MM.1S (cell line): ENCODE results near the gene ZFP28.
A peak's percentile ranks its signal among the peaks of the same experiment; 100 is the strongest.

ENCODE experiments used
- DNase-seq: peaks from one replicate; pipeline ENCODE4 v3.0.0-alpha.2; 2015
- H2AFZ ChIP-seq: fragments of 300-600 bp; sonication (generic); 2 replicates; pipeline ENCODE4 v1.6.0; 2016; ENCODE audit warnings: antibody characterized with exemption, low read length
- H3F3A ChIP-seq: fragments of 300-600 bp; sonication (generic); 2 replicates; pipeline ENCODE4 v1.6.1; 2016; ENCODE audit warnings: mild to moderate bottlenecking, antibody characterized with exemption, low read length, moderate library complexity, mixed read lengths; ENCODE audit not compliant: insufficient read depth
- H3K27ac ChIP-seq: fragments of 300-600 bp; sonication (generic); 2 replicates; pipeline ENCODE4 v1.5.1; 2016; ENCODE audit warnings: mild to moderate bottlenecking, low read length
- H3K27me3 ChIP-seq: fragments of 300-600 bp; sonication (generic); replicated peaks from 2 replicates; pipeline ENCODE4 v1.6.0; 2016; ENCODE audit warnings: low read length; ENCODE audit not compliant: insufficient read depth
- H3K36me3 ChIP-seq: fragments of 300-600 bp; sonication (generic); replicated peaks from 2 replicates; pipeline ENCODE4 v1.6.1; 2016; ENCODE audit warnings: mild to moderate bottlenecking, low read length, mixed read lengths; ENCODE audit not compliant: insufficient read depth
- H3K4me1 ChIP-seq: fragments of 300-600 bp; sonication (generic); 2 replicates; pipeline ENCODE4 v1.6.1; 2016; ENCODE audit warnings: low read length, mixed read lengths
- H3K4me2 ChIP-seq: fragments of 300-600 bp; sonication (generic); 2 replicates; pipeline ENCODE4 v1.6.0; 2016; ENCODE audit warnings: low read depth, low read length
- H3K4me3 ChIP-seq: fragments of 300-600 bp; sonication (generic); 2 replicates; pipeline ENCODE4 v1.5.1; 2016; ENCODE audit warnings: low read length, mixed read lengths
- H3K79me2 ChIP-seq: fragments of 300-600 bp; sonication (generic); 2 replicates; pipeline ENCODE4 v1.6.1; 2016; ENCODE audit warnings: mixed run types, low read length, mixed read lengths
- H3K9ac ChIP-seq: fragments of 300-600 bp; sonication (generic); 2 replicates; pipeline ENCODE4 v1.6.1; 2016; ENCODE audit warnings: low read length, mixed read lengths
- H3K9me2 ChIP-seq: fragments of 300-600 bp; sonication (generic); replicated peaks from 2 replicates; pipeline ENCODE4 v1.6.1; 2016; ENCODE audit warnings: mild to moderate bottlenecking, low read length, mixed read lengths; ENCODE audit not compliant: insufficient read depth
- H3K9me3 ChIP-seq: fragments of 300-600 bp; sonication (generic); replicated peaks from 2 replicates; pipeline ENCODE4 v1.6.1; 2016; ENCODE audit warnings: mild to moderate bottlenecking, low read length, mixed read lengths; ENCODE audit not compliant: insufficient read depth
- H4K20me1 ChIP-seq: fragments of 300-600 bp; sonication (generic); 2 replicates; pipeline ENCODE4 v1.6.1; 2016; ENCODE audit warnings: mild to moderate bottlenecking, low read length, moderate library complexity, mixed read lengths; ENCODE audit not compliant: insufficient read depth
- CTCF ChIP-seq: fragments of 300-600 bp; sonication (generic); IDR thresholded peaks from 2 replicates; pipeline ENCODE4 v1.5.1; 2016; ENCODE audit warnings: antibody characterized with exemption, low read length, mixed read lengths
- EZH2 ChIP-seq: fragments of 300-600 bp; sonication (generic); optimal IDR thresholded peaks from 2 replicates; pipeline ENCODE3; 2017; ENCODE audit warnings: low read depth, mild to moderate bottlenecking, antibody characterized with exemption, low read length, mixed read lengths
- EZH2phosphoT487 ChIP-seq: fragments of 300-600 bp; sonication (generic); IDR thresholded peaks from 2 replicates; pipeline ENCODE4 v1.6.1; 2018; ENCODE audit warnings: antibody characterized with exemption, low read length

Gene ZFP28

GRCh38 chr19:56594783-56595547 lies 56.2 kb downstream of the ZFP28 start, which contains the start of gene ZNF71:
Gene ZNF71, plus strand, starts transcription at chr19:56595302. Its CDS starts 6,257 bp downstream, at chr19:56601559.
- H3K9ac ChIP-seq: peak within 1 kb of the TSS; percentile 59; the same call in 1 of the 2 replicates
- H3K4me3 ChIP-seq: peak within 1 kb of the TSS; percentile 80
- peak within 1 kb of the TSS; percentile 96 for H2AFZ ChIP-seq
- peaks cover 19% of the 10 kb centered on the region for H3K27me3 ChIP-seq
- H3K27ac ChIP-seq: no peak within 1 kb of the TSS
- no peaks in the 10 kb centered on the region for H4K20me1 ChIP-seq
- H3K4me2 ChIP-seq: peak within 1 kb of the TSS; percentile 59
- peaks cover 3% of the 10 kb centered on the region; the same call in 1 of the 2 replicates for H3K4me1 ChIP-seq
- H3K79me2 ChIP-seq: peaks cover 14% of the 10 kb centered on the region
- H3K36me3 ChIP-seq: no peaks in the 10 kb centered on the region
- H3F3A ChIP-seq: no peaks in the 10 kb centered on the region
- H3K9me2 ChIP-seq: no peaks in the 10 kb centered on the region
- DNase-seq: peak; percentile 87
- TF ChIP-seq CTCF (no peak), EZH2phosphoT487 (no peak), EZH2 (no peak)
- H3K9me3 ChIP-seq: no peaks in the 10 kb centered on the region

GRCh38 chr19:56595548-56595899 lies 56.8 kb downstream of the ZFP28 start:
- Histone ChIP-seq H2AFZ (peak overlapping the region; percentile 96), H4K20me1 (no peaks in the 10 kb centered on the region), H3K27ac (no peak overlapping the region), H3K9me2 (no peaks in the 10 kb centered on the region), H3K36me3 (no peaks in the 10 kb centered on the region), H3K79me2 (peaks cover 14% of the 10 kb centered on the region), H3K27me3 (peaks cover 19% of the 10 kb centered on the region), H3K4me2 (peak overlapping the region; percentile 59), H3K9ac (peak overlapping the region; percentile 59; the same call in 1 of the 2 replicates), H3K4me3 (peak overlapping the region; percentile 80), H3K4me1 (peaks cover 3% of the 10 kb centered on the region; the same call in 1 of the 2 replicates), H3K9me3 (no peaks in the 10 kb centered on the region), H3F3A (no peaks in the 10 kb centered on the region)
- no peak for TF ChIP-seq CTCF
- TF ChIP-seq EZH2: no peak
- TF ChIP-seq EZH2phosphoT487: no peak
- no peak for DNase-seq

DNA sequence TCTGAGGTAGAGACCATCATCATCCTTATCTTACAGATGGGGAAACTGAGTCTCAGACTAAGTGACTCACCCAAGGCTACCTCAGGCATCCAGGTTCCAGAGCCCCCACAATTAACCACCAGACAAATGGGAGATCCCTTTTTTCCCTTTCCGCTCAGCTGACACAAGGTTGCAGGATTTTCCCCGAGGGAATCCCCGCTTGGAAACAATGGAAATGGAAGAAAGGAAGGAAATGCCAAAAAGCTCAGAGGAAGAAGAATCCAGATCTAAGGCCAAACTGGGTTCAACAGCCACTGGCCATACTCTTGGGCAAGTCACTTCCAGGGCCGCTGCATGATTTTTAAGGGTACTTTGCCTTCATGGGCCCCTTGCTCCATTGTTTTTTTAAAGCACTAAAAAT lies 57.9 kb downstream of the ZFP28 start:
- no peak overlapping the region for H3K27ac ChIP-seq
- no peak overlapping the region for H3K9ac ChIP-seq
- H3K79me2 ChIP-seq: peaks cover 14% of the 10 kb centered on the region
- H3K36me3 ChIP-seq: no peaks in the 10 kb centered on the region; the same call in 1 of the 2 replicates
- no peak overlapping the region for H3K4me3 ChIP-seq
- H3K4me2 ChIP-seq: no peak overlapping the region
- H3K4me1 ChIP-seq: peaks cover 3% of the 10 kb centered on the region; the same call in 1 of the 2 replicates
- H3K9me3 ChIP-seq: no peaks in the 10 kb centered on the region
- no peaks in the 10 kb centered on the region for H3F3A ChIP-seq
- H3K27me3 ChIP-seq: peaks cover 16% of the 10 kb centered on the region
- TF ChIP-seq EZH2 (no peak), CTCF (no peak), EZH2phosphoT487 (no peak)
- H2AFZ ChIP-seq: no peak overlapping the region
- DNase-seq: no peak
- no peaks in the 10 kb centered on the region for H3K9me2 ChIP-seq
- H4K20me1 ChIP-seq: no peaks in the 10 kb centered on the region
